ENCODE data around the gene NEU4. TPM values are rescaled to one million over a fixed set of nuclear protein-coding genes. Genes with fewer than 3 reads are reported as not detected.

NEU4 gene
- polyA plus RNA-seq, 3 donors: 0.26 to 2.6 (median 0.99) TPM

DNA sequence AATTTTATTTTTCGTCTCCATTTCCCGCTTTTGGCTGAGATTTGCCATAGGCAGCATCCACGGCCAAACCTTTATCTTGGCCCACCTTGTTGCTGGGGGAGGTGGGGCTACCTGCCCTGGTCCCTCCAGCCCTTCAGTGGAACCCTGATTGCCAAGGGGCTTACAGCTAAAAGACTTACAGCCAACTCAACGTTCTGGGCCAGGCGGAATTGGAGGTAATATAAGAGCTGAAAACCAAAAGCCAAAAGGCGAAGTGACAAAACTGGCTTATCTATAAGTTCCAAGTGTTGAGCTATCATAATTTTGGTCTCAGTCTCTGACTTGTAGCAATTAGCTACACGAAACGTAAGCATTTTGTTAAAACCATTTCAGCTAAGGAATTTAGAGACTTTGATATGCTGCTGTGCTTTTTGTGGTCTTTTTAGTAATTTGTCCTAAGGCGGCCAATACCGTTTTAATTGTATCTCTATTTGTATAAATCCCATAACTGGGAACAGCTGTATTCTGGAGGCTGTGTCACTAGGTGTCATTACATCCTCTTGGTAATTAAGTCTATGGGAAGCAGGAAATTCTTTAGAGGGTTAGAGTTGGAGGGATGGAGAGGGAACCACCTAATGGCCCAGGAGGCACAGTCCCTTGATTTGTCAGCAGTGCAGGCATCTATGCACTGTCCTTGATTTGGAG lies 25.7 kb downstream of the NEU4 start:
- Histone ChIP-seq H3K36me3 (replicated peaks in 1 of 2; ENCODE audit: control insufficient read depth in 1 of 2, insufficient read depth in 2 of 2, low read length in 2 of 2) (no peaks in the 10 kb centered on the region), H3K4me2 (replicated peaks; ENCODE audit: extremely low read depth, low read length, poor library complexity, severe bottlenecking) (no peak overlapping the region), H3K9me3 (replicated peaks in 1 of 2; ENCODE audit: control insufficient read depth in 1 of 2, insufficient read depth in 1 of 2, low read length in 2 of 2) (no peaks in the 10 kb centered on the region), H4K20me1 (ENCODE audit: insufficient read depth, low read length) (no peaks in the 10 kb centered on the region), H3K79me2 (ENCODE audit: insufficient read depth, low read length) (no peaks in the 10 kb centered on the region), H3K27ac (ENCODE audit: low read depth in 1 of 2, low read length in 2 of 2) (no peak overlapping the region), H3K27me3 (ENCODE audit: control insufficient read depth in 2 of 2, insufficient read depth in 2 of 2, low read length in 2 of 2) (no peaks in the 10 kb centered on the region), H3K4me1 (ENCODE audit: control insufficient read depth in 1 of 2, insufficient read depth in 2 of 2, low read length in 2 of 2) (no peaks in the 10 kb centered on the region), H3K9ac (ENCODE audit: insufficient read depth, low read length, poor library complexity, severe bottlenecking) (no peak overlapping the region), H3K4me3 (replicated peaks in 1 of 3; ENCODE audit: low read depth in 2 of 3, low read length in 3 of 3) (no peak overlapping the region), H2AFZ (ENCODE audit: insufficient read depth, low read depth, low read length, poor library complexity, severe bottlenecking) (no peak overlapping the region)
- Mint-ChIP-seq H3K9me3 (peaks cover 3 to 9% (median 6%) of the 10 kb centered on the region in 7 donors), H3K27me3 (ENCODE audit: low read depth in 3 of 3) (peaks cover 6 to 28% (median 11%) of the 10 kb centered on the region in 3 donors), H3K4me3 (no peak overlapping the region), H3K36me3 (no peaks in the 10 kb centered on the region), H3K4me1 (no peaks in the 10 kb centered on the region), H3K27ac (no peak overlapping the region)
- 94% methylated on average over 8 of the region's 10 CpGs for WGBS (ENCODE audit: insufficient coverage)
- no peak for DNase-seq
- intact Hi-C loops (cut with micrococcal nuclease): no loop called here
- TF ChIP-seq CTCF (IDR thresholded peaks at IDR 0.05): no peak

- WGBS (ENCODE audit: insufficient coverage): 18% methylated on average over 4 of the region's 4 CpGs
- no peak overlapping the region for H3K27ac ChIP-seq (ENCODE audit: low read depth in 1 of 2, low read length in 2 of 2)
- no peaks in the 10 kb centered on the region for H3K4me1 ChIP-seq (ENCODE audit: control insufficient read depth in 1 of 2, insufficient read depth in 2 of 2, low read length in 2 of 2)
- no peak for TF ChIP-seq CTCF (IDR thresholded peaks at IDR 0.05)
- H3K36me3 ChIP-seq (replicated peaks in 1 of 2; ENCODE audit: control insufficient read depth in 1 of 2, insufficient read depth in 2 of 2, low read length in 2 of 2): no peaks in the 10 kb centered on the region
- intact Hi-C loops (cut with micrococcal nuclease): no loop called here
- Mint-ChIP-seq H3K9me3 (peaks cover 3 to 9% (median 6%) of the 10 kb centered on the region in 7 donors), H3K27ac (peak overlapping the region in 1 of 7 donors; percentile 61), H3K27me3 (ENCODE audit: low read depth in 3 of 3) (peaks cover 4 to 28% (median 11%) of the 10 kb centered on the region in 3 donors), H3K4me3 (no peak overlapping the region), H3K36me3 (no peaks in the 10 kb centered on the region), H3K4me1 (no peaks in the 10 kb centered on the region)
- H3K79me2 ChIP-seq (ENCODE audit: insufficient read depth, low read length): no peaks in the 10 kb centered on the region
- no peak overlapping the region for H3K4me2 ChIP-seq (replicated peaks; ENCODE audit: extremely low read depth, low read length, poor library complexity, severe bottlenecking)
- H3K27me3 ChIP-seq (ENCODE audit: control insufficient read depth in 2 of 2, insufficient read depth in 2 of 2, low read length in 2 of 2): no peaks in the 10 kb centered on the region
- no peak for DNase-seq
- H3K4me3 ChIP-seq (replicated peaks in 1 of 3; ENCODE audit: low read depth in 2 of 3, low read length in 3 of 3): no peak overlapping the region
- no peaks in the 10 kb centered on the region for H3K9me3 ChIP-seq (replicated peaks in 1 of 2; ENCODE audit: control insufficient read depth in 1 of 2, insufficient read depth in 1 of 2, low read length in 2 of 2)
- no peak overlapping the region for H3K9ac ChIP-seq (ENCODE audit: insufficient read depth, low read length, poor library complexity, severe bottlenecking)
- H2AFZ ChIP-seq (ENCODE audit: insufficient read depth, low read depth, low read length, poor library complexity, severe bottlenecking): no peak overlapping the region
- H4K20me1 ChIP-seq (ENCODE audit: insufficient read depth, low read length): no peaks in the 10 kb centered on the region
These were observed 26.6 kb downstream of the NEU4 start for GRCh38 chr2:241835611-241836010.

All from CD14-positive monocyte (primary cell).